ENCODE measurements around the gene PSMC3.

The PSMC3 gene

DNA sequence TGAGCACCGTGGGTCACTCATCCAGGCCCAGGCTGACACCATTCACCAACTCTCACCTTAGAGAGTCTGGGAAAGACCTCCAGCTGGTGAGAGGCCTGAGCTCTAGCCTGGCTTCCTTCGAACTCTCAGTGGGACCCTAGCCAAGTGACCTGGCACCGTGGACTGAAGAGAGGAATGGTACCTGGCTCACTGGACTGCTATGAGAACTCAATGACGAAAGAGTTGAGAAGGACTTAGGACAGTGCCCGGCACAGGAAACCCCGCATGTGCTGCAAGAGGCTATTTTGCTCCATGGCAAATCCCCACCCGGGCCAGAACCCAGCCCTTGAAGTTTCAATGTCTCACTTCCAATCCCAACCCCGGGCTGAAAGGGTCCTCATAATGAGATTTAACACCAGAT is 23.3 kb upstream of the PSMC3 start:
- Histone ChIP-seq H3K4me3 (ENCODE audit: severe bottlenecking) (no peak overlapping the region), H3K4me1 (ENCODE audit: insufficient read depth, poor library complexity, severe bottlenecking) (no peaks in the 10 kb centered on the region), H3K27ac (ENCODE audit: poor library complexity, severe bottlenecking) (no peak overlapping the region), H3K36me3 (ENCODE audit: low read depth) (no peaks in the 10 kb centered on the region), H3K9me3 (ENCODE audit: severe bottlenecking) (no peaks in the 10 kb centered on the region), H3K27me3 (ENCODE audit: insufficient read depth, poor library complexity, severe bottlenecking) (no peaks in the 10 kb centered on the region)
- DNase-seq (ENCODE audit: low spot score) (no peak), ATAC-seq (ENCODE audit: low read depth) (0 out of 3 replicates have a peak, but pooled peaks have one; percentile 6)
- TF ChIP-seq, protein P1, sequence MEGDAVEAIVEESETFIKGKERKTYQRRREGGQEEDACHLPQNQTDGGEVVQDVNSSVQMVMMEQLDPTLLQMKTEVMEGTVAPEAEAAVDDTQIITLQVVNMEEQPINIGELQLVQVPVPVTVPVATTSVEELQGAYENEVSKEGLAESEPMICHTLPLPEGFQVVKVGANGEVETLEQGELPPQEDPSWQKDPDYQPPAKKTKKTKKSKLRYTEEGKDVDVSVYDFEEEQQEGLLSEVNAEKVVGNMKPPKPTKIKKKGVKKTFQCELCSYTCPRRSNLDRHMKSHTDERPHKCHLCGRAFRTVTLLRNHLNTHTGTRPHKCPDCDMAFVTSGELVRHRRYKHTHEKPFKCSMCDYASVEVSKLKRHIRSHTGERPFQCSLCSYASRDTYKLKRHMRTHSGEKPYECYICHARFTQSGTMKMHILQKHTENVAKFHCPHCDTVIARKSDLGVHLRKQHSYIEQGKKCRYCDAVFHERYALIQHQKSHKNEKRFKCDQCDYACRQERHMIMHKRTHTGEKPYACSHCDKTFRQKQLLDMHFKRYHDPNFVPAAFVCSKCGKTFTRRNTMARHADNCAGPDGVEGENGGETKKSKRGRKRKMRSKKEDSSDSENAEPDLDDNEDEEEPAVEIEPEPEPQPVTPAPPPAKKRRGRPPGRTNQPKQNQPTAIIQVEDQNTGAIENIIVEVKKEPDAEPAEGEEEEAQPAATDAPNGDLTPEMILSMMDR (IDR thresholded peaks at IDR 0.05; ENCODE audit: poor library complexity, severe bottlenecking), result no peak

DNA sequence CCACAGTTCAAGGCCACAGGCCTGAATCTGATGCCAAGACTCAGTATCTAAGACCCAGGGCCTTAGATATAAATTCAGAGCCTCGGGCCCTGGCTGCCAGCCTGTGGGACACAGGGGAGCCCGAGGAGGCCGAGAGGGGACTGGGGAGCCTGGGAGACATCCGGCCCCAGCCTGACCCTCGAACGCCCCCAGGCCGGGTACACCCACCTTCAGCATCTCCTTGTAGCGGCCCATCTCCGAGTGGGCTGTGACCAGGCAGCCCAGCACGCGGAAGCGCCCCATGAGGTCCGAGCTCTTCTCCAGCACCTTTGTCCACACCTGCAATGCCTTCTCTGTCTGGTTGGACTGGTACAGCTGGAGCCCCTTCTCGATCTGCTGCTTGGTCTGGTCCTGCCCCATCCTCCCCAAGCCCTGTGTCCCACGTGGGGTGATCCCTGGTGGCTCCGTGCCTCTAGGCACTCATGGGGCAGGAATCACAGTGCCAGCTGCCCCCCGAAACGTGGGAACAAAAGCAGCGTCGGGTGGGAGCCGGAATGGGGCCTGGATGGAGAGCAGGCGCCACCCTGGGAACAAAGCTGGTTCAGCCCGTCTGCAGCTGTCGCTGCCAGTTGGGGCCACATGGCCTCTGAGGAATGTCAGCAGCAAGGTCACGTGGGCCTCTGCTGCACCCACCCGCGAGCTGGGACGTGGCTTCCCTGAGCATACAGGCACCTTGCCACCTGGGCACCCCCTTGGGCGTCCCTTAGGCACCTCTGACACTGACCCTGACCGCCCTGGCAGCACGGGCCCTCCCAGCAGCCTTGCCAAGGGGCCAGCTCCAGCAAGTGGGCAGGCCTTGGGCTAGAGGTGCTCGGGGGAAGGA is 22.6 kb upstream of the PSMC3 start, which contains the start of gene RAPSN:
TSS of gene RAPSN (minus strand) at position 571 of the 862 bp plus-strand sequence. CDS start at position 399, 172 bp downstream.
- TF ChIP-seq, protein P1 (IDR thresholded peaks at IDR 0.05; ENCODE audit: poor library complexity, severe bottlenecking), result no peak
- no peaks in the 10 kb centered on the region for H3K9me3 ChIP-seq (ENCODE audit: severe bottlenecking)
- no peaks in the 10 kb centered on the region for H3K36me3 ChIP-seq (ENCODE audit: low read depth)

DNA sequence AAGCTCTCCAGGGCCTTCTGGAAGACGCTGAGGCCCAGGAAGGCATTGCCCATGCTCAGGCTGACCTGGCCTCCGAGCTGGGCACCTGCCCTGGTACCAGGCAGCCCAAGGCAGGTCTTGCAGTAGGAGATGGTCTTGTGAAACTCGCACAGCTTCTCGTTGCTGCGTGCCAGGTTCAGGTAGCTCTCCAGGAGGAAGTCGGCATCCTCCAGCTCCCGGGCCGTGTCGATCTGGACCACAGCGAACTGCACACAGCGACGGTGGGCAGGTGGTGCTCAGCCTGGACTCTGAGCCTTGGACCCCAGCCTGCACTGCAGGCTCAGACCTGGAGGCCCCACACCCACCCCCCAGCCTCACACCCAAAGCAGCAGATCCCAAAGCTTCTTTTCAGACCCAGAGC is 21.7 kb upstream of the PSMC3 start:
- TF ChIP-seq, protein P1 (IDR thresholded peaks at IDR 0.05; ENCODE audit: poor library complexity, severe bottlenecking), result no peak
- H3K27ac ChIP-seq (ENCODE audit: poor library complexity, severe bottlenecking), result no peak overlapping the region
- no peak for DNase-seq (ENCODE audit: low spot score)
- H3K36me3 ChIP-seq (ENCODE audit: low read depth), result no peaks in the 10 kb centered on the region
- no peaks in the 10 kb centered on the region for H3K27me3 ChIP-seq (ENCODE audit: insufficient read depth, poor library complexity, severe bottlenecking)
- H3K9me3 ChIP-seq (ENCODE audit: severe bottlenecking), result no peaks in the 10 kb centered on the region
- no peak for ATAC-seq (ENCODE audit: low read depth)
- no peak overlapping the region for H3K4me3 ChIP-seq (ENCODE audit: severe bottlenecking)
- H3K4me1 ChIP-seq (ENCODE audit: insufficient read depth, poor library complexity, severe bottlenecking), result no peaks in the 10 kb centered on the region

More for the DNA sequence above, 22.6 kb upstream of the PSMC3 start, which contains the start of gene RAPSN:
- no peak within 1 kb of the TSS for H3K4me3 ChIP-seq (ENCODE audit: severe bottlenecking)
- no peak for DNase-seq (ENCODE audit: low spot score)
- ATAC-seq (ENCODE audit: low read depth), result no peak
- H3K4me1 ChIP-seq (ENCODE audit: insufficient read depth, poor library complexity, severe bottlenecking), result no peaks in the 10 kb centered on the region
- H3K27me3 ChIP-seq (ENCODE audit: insufficient read depth, poor library complexity, severe bottlenecking), result no peaks in the 10 kb centered on the region
- H3K27ac ChIP-seq (ENCODE audit: poor library complexity, severe bottlenecking), result no peak within 1 kb of the TSS

DNA sequence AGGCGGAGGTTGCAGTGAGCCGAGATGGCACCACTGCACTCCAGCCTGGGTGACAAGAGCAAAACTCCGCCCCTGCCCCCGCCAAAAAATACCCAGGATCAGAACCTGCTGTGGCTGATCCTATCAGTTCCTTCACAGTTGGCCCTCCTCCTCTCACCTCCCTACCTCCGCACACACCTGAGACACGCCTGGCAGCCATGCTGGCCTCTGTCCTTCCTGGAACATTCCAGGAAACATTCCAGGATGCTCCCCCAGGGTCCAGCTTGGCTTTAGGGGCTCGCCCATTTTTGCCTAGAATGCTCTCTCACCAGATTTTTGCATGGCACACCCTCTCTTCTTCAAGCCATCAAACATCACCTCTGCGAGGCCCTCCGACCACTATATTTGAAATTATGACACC is 20.6 kb upstream of the PSMC3 start:
- Histone ChIP-seq H3K36me3 (ENCODE audit: low read depth) (no peaks in the 10 kb centered on the region), H3K27ac (ENCODE audit: poor library complexity, severe bottlenecking) (no peak overlapping the region), H3K4me3 (ENCODE audit: severe bottlenecking) (no peak overlapping the region), H3K4me1 (ENCODE audit: insufficient read depth, poor library complexity, severe bottlenecking) (no peaks in the 10 kb centered on the region), H3K27me3 (ENCODE audit: insufficient read depth, poor library complexity, severe bottlenecking) (no peaks in the 10 kb centered on the region), H3K9me3 (ENCODE audit: severe bottlenecking) (no peaks in the 10 kb centered on the region)
- no peak for DNase-seq (ENCODE audit: low spot score)
- no peak for ATAC-seq (ENCODE audit: low read depth)
- TF ChIP-seq, protein P1 (IDR thresholded peaks at IDR 0.05; ENCODE audit: poor library complexity, severe bottlenecking), result no peak

- TF ChIP-seq, protein P1 (IDR thresholded peaks at IDR 0.05; ENCODE audit: poor library complexity, severe bottlenecking), result no peak
- DNase-seq (ENCODE audit: low spot score) (no peak), ATAC-seq (ENCODE audit: low read depth) (no peak)
- Histone ChIP-seq H3K9me3 (ENCODE audit: severe bottlenecking) (no peaks in the 10 kb centered on the region), H3K27ac (ENCODE audit: poor library complexity, severe bottlenecking) (no peak overlapping the region), H3K4me3 (ENCODE audit: severe bottlenecking) (no peak overlapping the region), H3K27me3 (ENCODE audit: insufficient read depth, poor library complexity, severe bottlenecking) (no peaks in the 10 kb centered on the region), H3K4me1 (ENCODE audit: insufficient read depth, poor library complexity, severe bottlenecking) (no peaks in the 10 kb centered on the region), H3K36me3 (ENCODE audit: low read depth) (no peaks in the 10 kb centered on the region)
Measured at GRCh38 chr11:47445840-47446239, 19.6 kb upstream of the PSMC3 start.
